Endothelial cell (in vitro differentiated cells): ENCODE results near the gene TAAR5. TPM values are rescaled to one million over a fixed set of nuclear protein-coding genes. Genes with fewer than 3 reads are reported as not detected.

Experiments used
- DNase-seq: peaks from one replicate; pipeline ENCODE4 v3.0.0; 2021; ENCODE audit warnings: low spot score
- H3K27ac Mint-ChIP-seq: one replicate; pipeline ENCODE4 v1.8.0; 2021; ENCODE audit warnings: mixed read lengths, inconsistent platforms; ENCODE audit not compliant: unreplicated experiment
- H3K27me3 Mint-ChIP-seq: one replicate; pipeline ENCODE4 v1.8.0; 2021; ENCODE audit warnings: mild to moderate bottlenecking, moderate library complexity, mixed read lengths, inconsistent platforms; ENCODE audit not compliant: unreplicated experiment
- H3K36me3 Mint-ChIP-seq: one replicate; pipeline ENCODE4 v1.8.0; 2021; ENCODE audit warnings: mild to moderate bottlenecking, low read depth, mixed read lengths, inconsistent platforms; ENCODE audit not compliant: unreplicated experiment
- H3K4me1 Mint-ChIP-seq: one replicate; pipeline ENCODE4 v1.8.0; 2021; ENCODE audit warnings: mild to moderate bottlenecking, mixed read lengths, inconsistent platforms; ENCODE audit not compliant: unreplicated experiment
- H3K4me3 Mint-ChIP-seq: one replicate; pipeline ENCODE4 v1.8.0; 2021; ENCODE audit warnings: mild to moderate bottlenecking, mixed read lengths, inconsistent platforms; ENCODE audit not compliant: unreplicated experiment
- H3K9me3 Mint-ChIP-seq: one replicate; pipeline ENCODE4 v1.8.0; 2021; ENCODE audit warnings: mixed read lengths, inconsistent platforms; ENCODE audit not compliant: unreplicated experiment
- total RNA-seq: library from RNA; stranded (reverse); fragmentation: NEBNext Ultra II Directional; extraction: Animal tissue kit (Norgen Biotek cat#: 25700); gene quantifications from one replicate; pipeline ENCODE4 v1.2.1, GENCODE V29; 2021; ENCODE audit not compliant: unreplicated experiment
- TF ChIP-seq, protein P1 (sequence below): fragments of 200-600 bp; sonication (generic); IDR thresholded peaks from one replicate; pipeline ENCODE4 v1.5.0; 2021; ENCODE audit warnings: antibody characterized with exemption; ENCODE audit not compliant: unreplicated experiment

The TAAR5 gene
- total RNA-seq, 1 donor from 2014 or later = not detected

DNA sequence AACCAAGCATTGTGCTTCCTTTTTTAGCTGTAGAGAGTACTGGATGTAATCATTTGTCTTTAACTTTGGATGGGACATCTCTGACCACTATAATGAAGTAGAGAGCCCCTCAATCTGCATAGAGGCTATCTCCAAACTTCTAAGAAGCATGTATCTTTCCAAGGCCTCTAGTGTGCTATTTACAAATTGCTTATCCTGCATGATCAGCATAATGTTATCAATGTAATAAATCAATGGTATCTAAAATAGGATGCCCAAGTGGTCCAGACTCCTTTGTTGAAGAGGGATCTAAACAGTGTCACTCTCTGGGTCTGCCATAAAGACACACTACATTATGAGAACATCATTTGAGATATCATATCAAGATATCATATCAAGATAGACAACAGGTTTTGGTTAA, 44.7 kb downstream of the TAAR5 start:
- Mint-ChIP-seq H3K9me3 (no peaks in the 10 kb centered on the region), H3K4me3 (no peak overlapping the region), H3K4me1 (peaks cover 9% of the 10 kb centered on the region), H3K27ac (no peak overlapping the region), H3K27me3 (no peaks in the 10 kb centered on the region), H3K36me3 (no peaks in the 10 kb centered on the region)
- TF ChIP-seq, protein P1, sequence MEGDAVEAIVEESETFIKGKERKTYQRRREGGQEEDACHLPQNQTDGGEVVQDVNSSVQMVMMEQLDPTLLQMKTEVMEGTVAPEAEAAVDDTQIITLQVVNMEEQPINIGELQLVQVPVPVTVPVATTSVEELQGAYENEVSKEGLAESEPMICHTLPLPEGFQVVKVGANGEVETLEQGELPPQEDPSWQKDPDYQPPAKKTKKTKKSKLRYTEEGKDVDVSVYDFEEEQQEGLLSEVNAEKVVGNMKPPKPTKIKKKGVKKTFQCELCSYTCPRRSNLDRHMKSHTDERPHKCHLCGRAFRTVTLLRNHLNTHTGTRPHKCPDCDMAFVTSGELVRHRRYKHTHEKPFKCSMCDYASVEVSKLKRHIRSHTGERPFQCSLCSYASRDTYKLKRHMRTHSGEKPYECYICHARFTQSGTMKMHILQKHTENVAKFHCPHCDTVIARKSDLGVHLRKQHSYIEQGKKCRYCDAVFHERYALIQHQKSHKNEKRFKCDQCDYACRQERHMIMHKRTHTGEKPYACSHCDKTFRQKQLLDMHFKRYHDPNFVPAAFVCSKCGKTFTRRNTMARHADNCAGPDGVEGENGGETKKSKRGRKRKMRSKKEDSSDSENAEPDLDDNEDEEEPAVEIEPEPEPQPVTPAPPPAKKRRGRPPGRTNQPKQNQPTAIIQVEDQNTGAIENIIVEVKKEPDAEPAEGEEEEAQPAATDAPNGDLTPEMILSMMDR = no peak
- DNase-seq = no peak

Other genes with a start within 250 kb of the TAAR5 start
- 0.08 TPM for gene MOXD1, start 188.3 kb downstream of the TAAR5 start, total RNA-seq
- 60.9 TPM for gene STX7, start 76.6 kb downstream of the TAAR5 start, total RNA-seq
- not detected for gene TAAR9, start 51.5 kb downstream of the TAAR5 start, total RNA-seq
- gene TAAR8, start 37.1 kb downstream of the TAAR5 start, total RNA-seq = not detected
- gene TAAR6, start 19.4 kb downstream of the TAAR5 start, total RNA-seq = not detected
- gene TAAR2, start 34.5 kb upstream of the TAAR5 start, total RNA-seq = not detected
- gene TAAR1, start 69.4 kb upstream of the TAAR5 start, total RNA-seq = not detected
- gene VNN1, start 124.3 kb upstream of the TAAR5 start, total RNA-seq = 1.5 TPM
- gene VNN2, start 168.2 kb upstream of the TAAR5 start, total RNA-seq = not detected
- 11.1 TPM for gene SLC18B1, start 208.9 kb upstream of the TAAR5 start, total RNA-seq
- 1,343 TPM for gene RPS12, start 224.8 kb upstream of the TAAR5 start, total RNA-seq